K562 (cell line): ENCODE data around the gene RAVER2.

ENCODE experiments used
- ATF6 ChIP-seq: sonication (generic); formaldehyde crosslinking; IDR thresholded peaks from 2 replicates; pipeline ENCODE4 v1.4.0; 2020; ENCODE audit warnings: mild to moderate bottlenecking, missing genetic modification reagents
- EP400 ChIP-seq: fragments of 450-650 bp; IDR thresholded peaks from 2 replicates; pipeline ENCODE4 v1.6.1; 2017; ENCODE audit warnings: antibody characterized with exemption, mild to moderate bottlenecking, moderate library complexity
- MBD2 ChIP-seq: sonication (generic); IDR thresholded peaks from 2 replicates; pipeline ENCODE4 v1.6.1; 2016; ENCODE audit warnings: low read depth, borderline replicate concordance
- NR2C2 ChIP-seq, 2 experiments: fragments of 200-800 bp in 1 of 2; sonication (Bioruptor generic) in 1 of 2; sonication (generic) in 1 of 2; formaldehyde crosslinking in 1 of 2; IDR thresholded peaks; 2 replicates each; pipeline versions ENCODE4 v1.6.1 to v1.8.0; 2016 to 2022; ENCODE audit warnings: mild to moderate bottlenecking in 1 of 2, missing compliant biosample characterization in 1 of 2, missing genetic modification characterization in 1 of 2, missing genetic modification reagents in 1 of 2
- RREB1 ChIP-seq: fragments of 250-450 bp; sonication (Bioruptor Pico); IDR thresholded peaks from 2 replicates; pipeline ENCODE4 v1.4.0; 2020
- SETDB1 ChIP-seq: IDR thresholded peaks from one replicate; pipeline ENCODE4 v1.6.1; 2012; ENCODE audit warnings: low read length, control low read depth, inconsistent platforms
- TCF7 ChIP-seq: sonication (generic); IDR thresholded peaks from 2 replicates; pipeline ENCODE4 v1.6.1; 2016; ENCODE audit warnings: antibody characterized with exemption, borderline replicate concordance
- ZBED1 ChIP-seq: IDR thresholded peaks from 2 replicates; pipeline ENCODE4 v1.6.1; 2014
- ZNF311 ChIP-seq: fragments of 250-450 bp; sonication (Bioruptor Pico); IDR thresholded peaks from 2 replicates; pipeline ENCODE4 v1.4.0; 2020; ENCODE audit warnings: mild to moderate bottlenecking, moderate library complexity
- TF ChIP-seq, protein P1 (sequence below): fragments of 450-650 bp; conservative IDR thresholded peaks from 2 replicates; pipeline ENCODE4 v1.6.1; 2016; ENCODE audit warnings: missing genetic modification characterization, low read depth, mild to moderate bottlenecking, control low read depth, missing compliant biosample characterization

GRCh38 chr1:64830030-64830651, 85.3 kb downstream of the RAVER2 start:
- TF ChIP-seq EP400 (no peak), ZNF311 (CRISPR knock-in tag) (no peak), ATF6 (CRISPR knock-in tag) (no peak), RREB1 (CRISPR knock-in tag) (no peak), TCF7 (no peak), SETDB1 (no peak), ZBED1 (no peak), NR2C2 (CRISPR knock-in tag; IDR thresholded peaks at IDR 0.05) (no peak), NR2C2 (tag; IDR thresholded peaks at IDR 0.05) (no peak), MBD2 (no peak)
- TF ChIP-seq, protein P1, sequence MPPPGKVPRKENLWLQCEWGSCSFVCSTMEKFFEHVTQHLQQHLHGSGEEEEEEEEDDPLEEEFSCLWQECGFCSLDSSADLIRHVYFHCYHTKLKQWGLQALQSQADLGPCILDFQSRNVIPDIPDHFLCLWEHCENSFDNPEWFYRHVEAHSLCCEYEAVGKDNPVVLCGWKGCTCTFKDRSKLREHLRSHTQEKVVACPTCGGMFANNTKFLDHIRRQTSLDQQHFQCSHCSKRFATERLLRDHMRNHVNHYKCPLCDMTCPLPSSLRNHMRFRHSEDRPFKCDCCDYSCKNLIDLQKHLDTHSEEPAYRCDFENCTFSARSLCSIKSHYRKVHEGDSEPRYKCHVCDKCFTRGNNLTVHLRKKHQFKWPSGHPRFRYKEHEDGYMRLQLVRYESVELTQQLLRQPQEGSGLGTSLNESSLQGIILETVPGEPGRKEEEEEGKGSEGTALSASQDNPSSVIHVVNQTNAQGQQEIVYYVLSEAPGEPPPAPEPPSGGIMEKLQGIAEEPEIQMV, result no peak
